Measurements from ENCODE around the gene ITGAL.
"Not testable (repeated sequence)": the region's sequence is repeated elsewhere in the genome, so short reads cannot be mapped to it uniquely, and the experiment has no call there.

Gene ITGAL

DNA sequence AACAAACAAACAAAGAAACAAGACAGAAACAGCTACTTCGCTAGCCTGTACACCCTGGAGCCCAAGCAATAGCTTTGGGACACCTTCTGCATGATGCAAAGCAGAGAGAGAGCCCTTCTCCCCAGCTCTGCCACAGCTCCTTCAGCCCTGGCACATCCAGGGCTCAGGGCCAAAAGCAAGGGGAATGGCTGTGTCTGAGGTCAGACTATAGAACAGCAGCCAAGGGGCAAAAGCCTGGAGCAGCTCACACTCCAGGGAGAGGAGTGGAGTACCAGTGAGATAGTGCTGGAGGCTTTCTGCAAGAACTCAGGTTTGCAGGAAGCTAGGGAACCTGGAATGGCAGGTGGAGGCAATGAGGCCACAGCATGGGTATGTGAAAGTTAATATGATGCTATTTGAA lies 15.3 kb upstream of the ITGAL start:
- DNase-seq (ENCODE audit: extremely low spot score) = no peak
- POLR2A ChIA-PET = interaction anchor here (1.0 kb wide), 1 partner anchor 11 kb away, joined by 3 read pairs; no protein-coding TSS in a partner anchor
- no peak for TF ChIP-seq CTCF (IDR thresholded peaks at IDR 0.05; ENCODE audit: control extremely low read depth, extremely low read depth, low read depth, missing control alignments)
- CTCF ChIA-PET = interaction anchor here (1.1 to 6.4 kb wide), 11 partner anchors 8 to 237 kb away, joined by 3 to 58 read pairs (median 6); partner anchors contain the start of genes DCTPP1, ITGAL and ZNF747

DNA sequence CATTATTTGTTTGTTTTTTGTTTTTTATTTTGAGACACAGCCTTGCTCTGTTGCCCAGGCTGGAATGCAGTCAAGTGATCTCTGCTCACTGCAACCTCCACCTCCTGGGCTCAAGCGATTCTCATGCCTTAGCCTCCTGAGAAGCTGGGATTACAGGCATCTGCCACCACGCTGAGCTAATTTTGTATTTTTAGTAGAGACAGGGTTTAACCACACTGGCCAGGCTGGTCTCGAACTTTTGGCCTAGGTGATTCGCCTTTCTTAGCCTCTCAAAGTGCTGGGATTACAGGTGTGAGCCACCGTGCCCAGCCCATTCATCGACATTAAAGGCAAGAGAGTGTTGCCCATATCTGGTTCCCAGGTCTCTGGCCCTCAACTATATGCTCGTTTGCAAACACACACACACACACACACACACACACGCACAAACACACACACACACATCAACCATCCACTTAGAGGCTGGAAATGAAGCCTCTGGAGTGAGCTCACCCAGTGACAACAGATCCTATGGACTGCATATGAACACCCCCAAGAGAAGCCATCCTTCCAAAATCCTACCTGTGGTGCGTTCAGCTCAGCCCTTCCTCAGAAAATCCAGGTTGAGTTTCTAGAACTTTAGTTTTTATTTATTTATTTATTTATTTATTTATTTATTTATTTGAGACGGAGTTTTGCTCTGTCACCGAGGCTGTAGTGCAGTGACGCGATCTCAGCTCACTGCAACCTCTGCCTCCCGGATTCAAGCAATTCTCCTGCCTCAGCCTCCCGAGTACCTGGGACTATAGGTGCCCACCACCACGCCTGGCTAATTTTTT lies 14.6 kb upstream of the ITGAL start:
- POLR2A ChIA-PET = interaction anchor here (1.0 to 1.7 kb wide), 6 partner anchors 9 to 100 kb away, joined by 3 to 12 read pairs (median 4); partner anchors contain the start of gene ZNF764
- no peak for DNase-seq (ENCODE audit: extremely low spot score)
- CTCF ChIA-PET = interaction anchor here (0.9 to 6.4 kb wide), 12 partner anchors 9 to 236 kb away, joined by 3 to 58 read pairs (median 4); partner anchors contain the start of genes DCTPP1, ITGAL, ZNF747 and ZNF764
- no peak for TF ChIP-seq CTCF (IDR thresholded peaks at IDR 0.05; ENCODE audit: control extremely low read depth, extremely low read depth, low read depth, missing control alignments)

DNA sequence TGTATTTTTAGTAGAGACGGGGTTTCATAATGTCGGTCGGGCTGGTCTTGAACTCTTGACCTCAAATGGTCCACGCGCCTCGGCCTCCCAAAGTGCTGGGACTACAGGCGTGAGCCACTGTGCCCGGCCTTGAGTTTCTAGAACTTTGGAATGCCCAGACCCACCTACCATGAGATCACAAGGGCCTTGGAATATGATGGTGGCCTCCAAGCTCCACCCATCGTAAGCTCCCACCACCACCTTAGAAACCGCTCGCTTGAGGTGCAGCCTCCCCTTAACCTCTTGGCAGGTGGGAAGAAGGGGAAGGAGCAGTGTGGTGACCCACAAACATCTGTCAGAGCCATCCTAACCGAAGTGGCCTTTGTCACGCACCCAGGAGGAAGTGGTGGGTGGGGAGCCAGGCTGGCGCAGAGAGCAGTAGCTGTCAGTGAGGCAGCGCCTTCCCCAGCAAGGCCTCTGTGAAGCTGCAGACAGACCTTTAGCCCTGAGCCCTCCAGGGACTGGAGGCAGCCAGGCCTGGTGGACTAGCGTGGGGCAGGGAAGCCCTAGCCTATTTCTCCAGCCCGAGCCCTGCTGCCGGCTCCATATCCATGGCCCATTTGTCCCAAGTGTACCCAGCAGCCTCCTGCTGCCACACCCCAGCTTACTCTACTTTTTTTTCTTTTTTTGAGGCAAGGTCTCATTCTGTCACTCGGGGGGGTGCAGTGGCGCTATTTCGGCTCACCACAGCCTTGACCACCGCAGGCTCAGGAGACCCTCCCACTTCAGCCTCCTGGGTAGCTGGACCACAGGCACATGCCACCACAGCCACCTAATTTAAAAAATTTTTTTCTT lies 13.8 kb upstream of the ITGAL start:
- TF ChIP-seq CTCF (IDR thresholded peaks at IDR 0.05; ENCODE audit: control extremely low read depth, extremely low read depth, low read depth, missing control alignments) = no peak
- ChIA-PET CTCF (interaction anchor here (0.9 to 6.4 kb wide), 9 partner anchors 10 to 162 kb away, joined by 3 to 58 read pairs (median 3); partner anchors contain the start of genes DCTPP1, ITGAL, ZNF747 and ZNF764), POLR2A (interaction anchor here (1.0 to 1.7 kb wide), 5 partner anchors 10 to 99 kb away, joined by 3 to 12 read pairs (median 4); partner anchors contain the start of gene ZNF764)
- peak; percentile 77 for DNase-seq (ENCODE audit: extremely low spot score)

- ChIA-PET POLR2A (interaction anchor here (1.1 to 1.7 kb wide), 4 partner anchors 11 to 99 kb away, joined by 3 to 12 read pairs (median 6); partner anchors contain the start of gene ZNF764), CTCF (interaction anchor here (1.2 to 6.4 kb wide), 5 partner anchors 10 to 76 kb away, joined by 3 to 58 read pairs (median 36); partner anchors contain the start of genes DCTPP1 and ITGAL)
- no peak for TF ChIP-seq CTCF (IDR thresholded peaks at IDR 0.05; ENCODE audit: control extremely low read depth, extremely low read depth, low read depth, missing control alignments)
- DNase-seq (ENCODE audit: extremely low spot score) = no peak
Measured at GRCh38 chr16:30459456-30459855, 13.1 kb upstream of the ITGAL start.

DNA sequence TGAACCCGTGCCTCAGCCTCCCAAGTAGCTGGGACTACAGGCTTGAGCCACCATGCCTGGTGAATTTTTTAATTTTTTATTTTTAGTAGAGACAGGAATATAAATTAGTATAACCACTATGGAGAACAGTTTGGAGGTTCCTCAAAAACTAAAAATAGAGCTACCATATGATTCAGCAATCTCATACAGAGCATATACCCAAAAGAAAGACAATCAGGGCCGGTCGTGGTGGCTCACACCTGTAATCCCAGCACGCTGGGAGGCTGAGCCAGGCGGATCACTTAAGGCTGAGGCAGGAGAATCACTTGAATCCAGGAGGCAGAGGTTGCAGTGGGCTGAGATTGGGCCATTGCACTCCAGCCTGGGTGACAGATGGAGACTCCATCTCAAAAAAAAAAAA lies 11.1 kb upstream of the ITGAL start:
- DNase-seq (ENCODE audit: extremely low spot score); POLR2A ChIA-PET: not testable (repeated sequence)
- CTCF ChIA-PET = interaction anchor here (0.7 to 2.6 kb wide), 5 partner anchors 9 to 168 kb away, joined by 3 to 13 read pairs (median 3); partner anchors contain the start of gene DCTPP1

- CTCF ChIA-PET = no interaction called here
- no peak for DNase-seq (ENCODE audit: extremely low spot score)
- POLR2A ChIA-PET = no interaction called here
- no peak for TF ChIP-seq CTCF (IDR thresholded peaks at IDR 0.05; ENCODE audit: control extremely low read depth, extremely low read depth, low read depth, missing control alignments)
Measured at GRCh38 chr16:30464078-30464477, 8.5 kb upstream of the ITGAL start.
